SU-DHL-6 (cell line): ENCODE results near the gene TFPT.

Experiments
- CTCF ChIP-seq: fragments of 200-600 bp; sonication (generic); IDR thresholded peaks from one replicate; pipeline ENCODE4 v1.5.1; 2017; ENCODE audit warnings: antibody characterized with exemption, mild to moderate bottlenecking, low read length, moderate library complexity; ENCODE audit not compliant: insufficient read depth, poor library complexity, severe bottlenecking
- EZH2phosphoT487 ChIP-seq: fragments of 200-600 bp; sonication (generic), shearing (Covaris generic); conservative IDR thresholded peaks from 2 replicates; pipeline ENCODE4 v1.6.1; 2018; ENCODE audit warnings: mild to moderate bottlenecking, antibody characterized with exemption, low read length, moderate library complexity, mixed read lengths

DNA sequence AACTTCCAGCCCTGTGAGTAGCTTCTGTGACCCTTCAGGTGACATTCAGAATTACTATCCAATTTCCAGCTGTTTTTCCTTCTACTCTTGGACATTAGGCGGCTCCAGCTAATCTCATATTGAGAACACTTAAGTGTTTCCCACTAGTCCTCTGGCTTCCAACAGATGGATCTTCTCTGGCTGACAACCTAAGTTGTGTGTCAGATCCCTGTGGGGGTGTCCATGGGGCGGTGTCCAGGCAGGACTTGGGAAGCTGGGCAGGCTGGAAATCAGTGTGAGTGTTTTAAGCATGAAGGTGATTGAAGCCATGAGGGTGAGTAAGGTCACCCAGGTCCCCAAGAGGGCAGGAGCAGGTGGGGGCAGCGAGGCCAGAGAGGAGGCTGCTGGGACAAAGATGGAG is 32.2 kb upstream of the TFPT start:
- no peak for TF ChIP-seq CTCF
- no peak for TF ChIP-seq EZH2phosphoT487
